ENCODE results near the gene MAN2A2. TPM values are rescaled to one million over a fixed set of nuclear protein-coding genes. Genes with fewer than 3 reads are reported as not detected.

MAN2A2 gene
- total and polyA plus RNA-seq, 2 donors (not counting 3 experiments of a cell fraction or from before 2014, with no cell fraction given): 60.9 to 77.7 TPM

GRCh38 chr15:90909976-90910375, 6.9 kb downstream of the MAN2A2 start:
- Histone ChIP-seq H3K9ac (replicated peaks; ENCODE audit: extremely low read depth, insufficient read depth, low read length) (no peak overlapping the region), H3K4me3 (replicated peaks in 1 of 3; ENCODE audit: insufficient read depth in 1 of 3, low read depth in 1 of 3, low read length in 3 of 3) (no peak overlapping the region), H3K27me3 (ENCODE audit: control insufficient read depth in 2 of 2, insufficient read depth in 2 of 2, low read length in 2 of 2) (no peaks in the 10 kb centered on the region), H3K79me2 (ENCODE audit: control insufficient read depth, insufficient read depth, low read length) (no peaks in the 10 kb centered on the region), H3K27ac (ENCODE audit: insufficient read depth, low read depth, low read length) (no peak overlapping the region), H3K9me1 (replicated peaks; ENCODE audit: control insufficient read depth, extremely low read depth, insufficient read depth, low read length) (no peaks in the 10 kb centered on the region), H2AFZ (ENCODE audit: low read depth, low read length) (no peak overlapping the region), H3K4me2 (ENCODE audit: insufficient read depth, low read length) (no peak overlapping the region), H3K9me3 (replicated peaks; ENCODE audit: control insufficient read depth, insufficient read depth, low read length) (no peaks in the 10 kb centered on the region), H3K4me1 (ENCODE audit: control insufficient read depth, extremely low read depth, insufficient read depth, low read length) (no peaks in the 10 kb centered on the region), H4K20me1 (replicated peaks; ENCODE audit: control insufficient read depth, extremely low read depth, insufficient read depth, low read length) (no peaks in the 10 kb centered on the region), H3K36me3 (ENCODE audit: control insufficient read depth in 2 of 2, extremely low read depth in 1 of 2, insufficient read depth in 2 of 2, low read length in 2 of 2) (peaks cover 5 to 69% of the 10 kb centered on the region in 2 experiments)
- POLR2A ChIA-PET: no interaction called here
- intact Hi-C loops (cut with micrococcal nuclease) (no loop called here), dilution Hi-C loops (cut with MboI; ENCODE audit: extremely low pct_ligation_motif_present, low sequenced_read_pairs) (no loop called here)
- TF ChIP-seq POLR2A (IDR thresholded peaks at IDR 0.05; ENCODE audit: low read depth, low read length): no peak
- TF ChIP-seq POLR2AphosphoS5 (IDR thresholded peaks at IDR 0.05; ENCODE audit: insufficient read depth, low read depth, low read length): no peak
- no peak for TF ChIP-seq EZH2 (IDR thresholded peaks at IDR 0.05; ENCODE audit: borderline replicate concordance, low read depth, low read length, severe bottlenecking)
- no peak for TF ChIP-seq FOS (IDR thresholded peaks at IDR 0.05; ENCODE audit: borderline replicate concordance, insufficient read depth, low read length)
- no peak for TF ChIP-seq JUN (IDR thresholded peaks at IDR 0.05; ENCODE audit: borderline replicate concordance, insufficient read depth, insufficient read length, low read depth)
- no peak for TF ChIP-seq MAX (IDR thresholded peaks at IDR 0.05; ENCODE audit: insufficient read depth, insufficient read length)
- TF ChIP-seq MYC (IDR thresholded peaks at IDR 0.05; ENCODE audit: low read depth, low read length): no peak
- TF ChIP-seq CTCF (IDR thresholded peaks at IDR 0.05; ENCODE audit: extremely low read depth in 1 of 2, insufficient read depth in 1 of 2, low read depth in 1 of 2, low read length in 2 of 2): no peak
- TF ChIP-seq GATA2 (IDR thresholded peaks at IDR 0.05; ENCODE audit: insufficient read depth, insufficient read length, low read depth, low read length): no peak
- CTCF ChIA-PET: interaction anchor here (0.7 kb wide), 1 partner anchor 26 kb away, joined by 3 read pairs; no protein-coding TSS in a partner anchor
- no TSS peak for BruUV-seq (replicated peaks)
- FAIRE-seq (no peak), DNase-seq (ENCODE audit: low read depth, low spot score) (no peak)
